ENCODE data around the gene MT1G.

DNA sequence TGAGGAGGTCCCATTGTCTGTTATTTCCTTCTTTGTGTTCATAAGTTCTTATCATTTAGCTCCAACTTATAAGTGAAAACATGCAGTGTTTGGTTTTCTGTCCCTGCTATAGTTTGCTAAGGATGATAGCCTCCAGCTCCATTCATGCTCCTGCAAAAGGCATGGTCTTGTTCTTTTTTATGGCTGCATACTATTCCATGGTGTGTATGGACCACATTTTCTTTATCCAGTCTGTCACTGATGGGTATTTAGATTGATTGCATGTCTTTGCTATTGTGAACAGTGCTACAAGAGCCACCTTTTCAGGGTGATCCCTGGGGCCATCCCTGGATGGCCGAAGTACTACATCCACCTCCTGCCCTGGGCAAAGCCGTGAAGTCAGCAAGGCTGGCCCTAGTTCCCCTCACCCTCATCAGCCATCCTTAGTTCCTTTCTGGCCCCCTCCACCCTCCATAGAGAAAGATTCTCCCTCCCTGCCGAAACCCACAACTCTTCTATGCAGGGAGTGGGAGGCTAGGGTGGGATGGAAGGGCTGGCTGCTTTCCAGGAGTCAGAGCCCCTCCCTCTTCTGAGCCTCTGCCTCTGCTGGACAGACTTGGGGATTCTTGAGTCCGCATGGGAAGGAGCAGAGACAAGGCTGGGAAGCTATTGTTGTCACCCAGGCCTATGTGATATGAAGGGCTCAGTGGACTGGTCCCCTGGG is 22.7 kb upstream of the MT1G start:
- TF ChIP-seq EP300 (IDR thresholded peaks at IDR 0.05), result no peak
- TF ChIP-seq, protein P1, sequence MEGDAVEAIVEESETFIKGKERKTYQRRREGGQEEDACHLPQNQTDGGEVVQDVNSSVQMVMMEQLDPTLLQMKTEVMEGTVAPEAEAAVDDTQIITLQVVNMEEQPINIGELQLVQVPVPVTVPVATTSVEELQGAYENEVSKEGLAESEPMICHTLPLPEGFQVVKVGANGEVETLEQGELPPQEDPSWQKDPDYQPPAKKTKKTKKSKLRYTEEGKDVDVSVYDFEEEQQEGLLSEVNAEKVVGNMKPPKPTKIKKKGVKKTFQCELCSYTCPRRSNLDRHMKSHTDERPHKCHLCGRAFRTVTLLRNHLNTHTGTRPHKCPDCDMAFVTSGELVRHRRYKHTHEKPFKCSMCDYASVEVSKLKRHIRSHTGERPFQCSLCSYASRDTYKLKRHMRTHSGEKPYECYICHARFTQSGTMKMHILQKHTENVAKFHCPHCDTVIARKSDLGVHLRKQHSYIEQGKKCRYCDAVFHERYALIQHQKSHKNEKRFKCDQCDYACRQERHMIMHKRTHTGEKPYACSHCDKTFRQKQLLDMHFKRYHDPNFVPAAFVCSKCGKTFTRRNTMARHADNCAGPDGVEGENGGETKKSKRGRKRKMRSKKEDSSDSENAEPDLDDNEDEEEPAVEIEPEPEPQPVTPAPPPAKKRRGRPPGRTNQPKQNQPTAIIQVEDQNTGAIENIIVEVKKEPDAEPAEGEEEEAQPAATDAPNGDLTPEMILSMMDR (IDR thresholded peaks at IDR 0.05), result no peak
